HS-27A (cell line): Measurements from ENCODE around the gene SLC25A29.

ENCODE experiments used
- DNase-seq: peaks from one replicate; pipeline ENCODE4 v3.0.0-alpha.2; 2012; ENCODE audit warnings: low read depth, missing footprints

SLC25A29 gene

GRCh38 chr14:100332071-100332639 lies 25.9 kb upstream of the SLC25A29 start:
- no peak for DNase-seq

- DNase-seq: no peak
Measured at GRCh38 chr14:100330388-100330931, 24.2 kb upstream of the SLC25A29 start.

- DNase-seq: no peak
Measured at GRCh38 chr14:100330007-100330344, 23.7 kb upstream of the SLC25A29 start.

GRCh38 chr14:100329233-100330006 lies 23.2 kb upstream of the SLC25A29 start:
- no peak for DNase-seq

GRCh38 chr14:100328495-100329163 lies 22.4 kb upstream of the SLC25A29 start:
- no peak for DNase-seq

- no peak for DNase-seq
Measured at GRCh38 chr14:100327128-100327527, 20.9 kb upstream of the SLC25A29 start.

GRCh38 chr14:100325958-100326357 lies 19.7 kb upstream of the SLC25A29 start:
- no peak for DNase-seq

GRCh38 chr14:100325231-100325632 lies 19.0 kb upstream of the SLC25A29 start:
- no peak for DNase-seq

GRCh38 chr14:100323942-100324307 lies 17.7 kb upstream of the SLC25A29 start:
- no peak for DNase-seq

GRCh38 chr14:100323121-100323941 lies 17.1 kb upstream of the SLC25A29 start, which contains the start of gene SLC25A47:
SLC25A47 (plus strand) TSS chr14:100323339; CDS start chr14:100323415, 76 bp downstream.
- no peak for DNase-seq

- DNase-seq: no peak
Measured at GRCh38 chr14:100322138-100322957, 16.1 kb upstream of the SLC25A29 start.

GRCh38 chr14:100321473-100322137 lies 15.4 kb upstream of the SLC25A29 start:
- no peak for DNase-seq

- no peak for DNase-seq
Measured at GRCh38 chr14:100320157-100320856, 14.1 kb upstream of the SLC25A29 start.

GRCh38 chr14:100317912-100318808 lies 11.9 kb upstream of the SLC25A29 start:
- no peak for DNase-seq

GRCh38 chr14:100317389-100317788 lies 11.1 kb upstream of the SLC25A29 start:
- no peak for DNase-seq

- DNase-seq: no peak
Measured at GRCh38 chr14:100314724-100315123, 8.5 kb upstream of the SLC25A29 start.

GRCh38 chr14:100313464-100314230 lies 7.4 kb upstream of the SLC25A29 start:
- no peak for DNase-seq

- no peak for DNase-seq
Measured at GRCh38 chr14:100312877-100313400, 6.7 kb upstream of the SLC25A29 start.
